Activated CD4-positive, alpha-beta T cell treated with anti-CD3 and anti-CD28 coated beads, Interleukin-2, amount 50 U/mL, for 4 hours (primary cell): ENCODE measurements around the gene MPG.

Source experiments
- DNase-seq, 2 experiments: peaks; one replicate each; pipeline ENCODE4 v3.0.0-alpha.2; 2020

MPG gene

DNA sequence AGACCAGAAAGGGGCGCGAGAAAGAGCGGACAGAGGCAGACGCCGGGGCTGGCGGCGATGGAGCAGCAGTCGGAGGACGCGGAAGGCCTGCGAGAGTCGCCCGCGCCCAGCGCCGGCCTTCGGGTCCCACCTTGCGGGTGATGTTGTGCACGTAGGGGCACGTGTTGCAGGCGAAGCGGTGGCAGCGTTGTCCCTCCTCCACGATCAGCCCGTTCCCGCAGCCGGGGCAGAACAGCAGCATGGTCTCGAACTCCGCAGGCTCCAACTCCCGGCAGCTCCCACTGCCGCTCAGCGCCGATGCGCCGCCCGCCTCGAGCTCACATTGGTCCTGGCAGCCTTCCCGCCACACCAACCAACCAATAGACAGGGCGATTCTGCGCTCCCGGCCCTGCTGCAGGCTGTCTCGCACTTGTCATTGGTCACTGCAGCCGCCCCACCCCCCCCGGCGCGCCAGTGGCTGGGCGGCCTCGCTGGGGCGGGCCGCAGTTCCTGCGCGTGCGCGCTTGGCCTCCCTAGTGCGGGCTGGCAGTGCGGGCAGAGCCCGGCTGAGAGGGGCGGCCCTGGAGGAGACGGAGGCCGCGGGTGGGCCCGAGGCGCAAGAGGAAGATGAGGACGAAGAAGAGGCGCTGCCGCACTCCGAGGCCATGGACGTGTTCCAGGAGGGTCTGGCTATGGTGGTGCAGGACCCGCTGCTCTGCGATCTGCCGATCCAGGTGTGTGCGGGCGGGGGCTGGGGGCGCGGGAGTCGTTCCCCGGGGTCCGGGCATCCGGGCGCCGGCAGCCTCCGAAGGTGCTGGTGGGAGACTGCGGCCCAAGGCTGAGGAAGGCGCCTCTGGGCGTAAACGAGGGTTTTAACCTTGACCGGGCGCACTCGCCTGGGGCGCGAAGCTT lies 24.4 kb upstream of the MPG start, which contains the start of the genes POLR3K and SNRNP25:
Gene POLR3K (minus strand): TSS at position 263 of the 891 bp plus-strand sequence. CDS start 22 bp downstream, at position 241.
Gene SNRNP25 (plus strand): TSS at position 483 of the 891 bp plus-strand sequence. CDS start 189 bp downstream, at position 672.
- peak; percentile 98 for DNase-seq

DNA sequence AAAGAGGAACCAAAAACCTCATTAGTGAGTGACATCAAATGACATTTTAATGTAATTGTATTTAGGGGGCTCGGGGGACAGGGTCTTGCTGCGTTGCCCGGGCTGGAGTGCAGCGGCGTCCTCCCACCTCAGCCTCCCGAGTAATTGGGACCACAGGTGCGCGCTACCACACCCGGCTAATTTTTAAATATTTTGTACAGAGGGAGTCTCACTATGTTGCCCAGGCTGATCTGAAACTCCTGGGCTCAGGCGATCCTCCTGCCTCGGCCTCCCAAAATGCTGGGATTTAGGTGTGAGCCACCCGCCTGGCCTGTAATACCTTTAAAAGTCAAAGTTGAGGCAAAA lies 23.8 kb upstream of the MPG start:
- no peak for DNase-seq

DNA sequence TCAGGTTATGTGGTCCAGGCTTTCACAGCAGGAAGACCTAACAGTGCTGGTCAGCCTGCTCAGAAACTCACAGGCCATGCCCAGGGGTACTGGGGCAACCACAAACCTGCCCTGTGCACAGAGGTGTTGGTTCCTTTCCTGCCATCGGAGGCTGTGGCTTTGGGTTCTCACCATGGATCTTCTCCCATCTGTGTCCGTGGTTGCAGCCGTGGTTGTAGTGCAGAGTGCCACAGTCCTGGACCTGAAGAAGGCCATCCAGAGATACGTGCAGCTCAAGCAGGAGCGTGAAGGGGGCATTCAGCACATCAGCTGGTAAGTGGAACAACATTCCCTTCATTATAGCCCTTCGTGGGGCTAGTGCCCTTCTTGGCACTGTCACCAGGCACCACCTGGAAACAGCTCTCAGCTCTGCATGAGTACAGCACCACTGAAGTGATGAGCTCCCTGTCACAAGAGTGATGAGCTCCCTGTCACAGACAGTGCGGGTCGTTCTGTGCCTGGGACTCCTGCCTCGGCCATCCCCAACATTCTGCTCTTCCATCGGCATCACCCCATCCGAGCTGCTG lies 22.4 kb upstream of the MPG start:
- DNase-seq, result no peak

DNA sequence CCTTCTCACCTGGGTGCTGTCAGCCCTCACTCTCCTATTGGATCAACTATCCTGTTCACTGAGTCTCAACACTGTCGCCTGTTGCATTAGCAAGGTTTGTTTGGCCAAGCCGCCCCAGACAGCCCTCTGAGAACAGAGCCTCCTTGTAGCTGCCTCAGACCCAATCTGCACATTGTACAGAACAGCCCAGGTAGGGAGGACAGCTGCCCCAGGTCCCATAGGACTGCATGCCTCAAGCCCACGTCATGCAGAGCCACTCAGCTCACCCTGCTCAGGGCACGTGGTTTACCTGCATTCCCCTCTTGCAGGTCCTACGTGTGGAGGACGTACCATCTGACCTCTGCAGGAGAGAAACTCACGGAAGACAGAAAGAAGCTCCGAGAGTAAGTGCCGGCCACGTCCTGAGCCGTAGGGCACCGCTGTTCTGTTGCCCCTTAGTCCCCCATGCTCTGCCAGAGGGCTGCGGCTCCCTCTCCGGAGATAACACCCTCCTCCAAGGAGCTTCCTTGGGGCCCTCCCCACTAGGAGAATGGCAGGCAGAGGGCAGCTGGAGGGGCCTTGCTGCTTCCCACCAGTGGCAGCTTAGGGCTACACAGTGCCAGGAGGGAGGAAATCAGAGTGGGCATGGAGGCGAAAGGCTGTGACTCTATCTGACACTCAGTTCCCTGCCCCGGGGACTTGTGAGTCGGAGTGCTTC lies 21.6 kb upstream of the MPG start:
- no peak for DNase-seq

DNA sequence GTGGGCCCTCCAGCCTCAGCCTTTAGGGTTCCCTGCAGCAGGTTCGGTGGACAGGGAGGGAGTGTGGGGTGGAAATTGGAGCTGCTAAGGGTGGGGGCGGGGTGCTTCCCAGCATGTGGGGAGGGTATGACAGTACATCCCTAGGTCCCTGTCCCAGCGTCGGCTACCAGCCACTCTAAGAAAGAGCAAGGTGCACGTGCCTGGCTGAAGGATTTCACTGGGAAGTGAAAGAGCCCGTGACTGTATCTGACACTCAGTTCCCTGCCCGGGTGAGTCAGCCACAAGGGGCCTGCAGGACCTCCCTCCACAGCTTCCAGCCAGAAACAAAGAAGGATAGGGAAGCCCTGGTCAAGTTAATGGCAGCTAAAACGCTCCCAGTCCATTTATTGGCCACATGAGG lies 20.3 kb upstream of the MPG start:
- no peak for DNase-seq

DNA sequence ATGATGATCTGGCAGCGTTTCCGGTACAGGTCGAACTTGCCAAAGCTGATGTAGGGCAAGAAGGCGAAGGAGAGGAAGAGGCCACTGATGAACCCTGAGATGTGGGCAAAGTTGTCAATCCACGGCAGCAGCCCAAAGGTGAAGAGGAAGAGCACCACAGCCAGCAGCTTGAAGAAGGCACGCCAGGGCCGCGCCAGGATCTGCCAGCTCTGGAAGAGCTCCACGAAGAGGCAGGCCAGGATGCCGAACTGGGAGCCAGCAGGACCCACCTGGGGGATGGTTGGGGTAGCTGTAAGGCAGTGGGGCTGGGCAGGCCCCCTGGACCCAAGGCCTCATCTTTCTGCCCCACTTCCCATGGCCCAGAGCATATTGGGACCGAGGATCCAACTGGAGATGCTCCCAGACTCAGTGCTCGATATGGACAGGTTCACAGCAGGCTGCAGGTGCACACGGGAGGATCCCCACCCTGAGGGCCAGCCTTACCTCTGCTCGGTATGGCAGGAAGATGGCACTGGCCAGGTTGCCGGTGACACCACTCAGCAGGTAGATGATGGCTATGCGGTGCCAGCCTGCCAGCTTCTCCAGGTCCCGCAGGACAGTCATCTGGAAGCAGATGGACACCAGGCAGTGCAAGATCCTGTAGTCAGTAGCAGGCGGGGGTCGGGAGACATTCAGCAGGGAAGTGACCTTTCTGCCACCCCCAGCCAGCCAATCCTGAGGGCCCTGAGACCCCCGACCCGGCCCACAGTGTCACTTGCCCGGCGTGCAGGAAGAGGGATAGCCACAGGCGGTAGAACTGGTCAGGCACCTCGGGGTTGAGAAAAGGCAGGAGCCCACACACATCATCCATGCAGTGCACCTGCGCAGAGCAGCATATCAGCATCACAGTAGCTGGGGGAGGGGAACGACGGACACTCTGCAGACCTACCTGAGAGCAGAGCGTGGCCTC lies 19.3 kb upstream of the MPG start:
- no peak for DNase-seq

DNA sequence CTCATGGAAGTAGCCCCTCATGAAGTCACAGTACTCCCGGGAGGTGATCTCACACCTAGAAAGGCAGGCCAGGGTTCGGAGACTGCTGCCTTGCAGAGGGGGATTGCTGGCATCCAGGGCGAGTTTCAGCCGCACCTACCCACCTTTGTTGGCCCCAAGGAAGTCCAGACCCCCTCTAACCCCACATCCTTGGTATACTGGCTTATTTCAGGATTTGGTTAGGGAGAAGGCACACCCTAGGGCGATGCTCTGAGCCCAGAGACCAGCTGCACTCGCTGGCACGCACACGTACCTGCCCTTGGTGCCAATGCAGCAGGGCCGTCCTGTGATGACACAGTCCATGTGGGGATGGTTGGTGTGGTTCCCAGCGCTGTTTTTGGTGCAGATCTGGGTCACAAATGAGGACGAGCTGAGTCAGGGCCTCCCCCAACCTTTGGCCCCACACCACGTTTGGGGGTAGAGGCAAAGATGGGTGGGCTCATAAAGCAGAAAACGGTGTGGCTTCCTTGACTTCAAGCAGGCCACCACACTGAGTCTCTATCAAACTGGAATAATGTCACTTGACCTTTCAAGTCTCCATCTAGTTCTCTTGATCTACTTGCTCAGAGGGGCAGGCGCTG lies 18.5 kb upstream of the MPG start:
- no peak for DNase-seq

DNA sequence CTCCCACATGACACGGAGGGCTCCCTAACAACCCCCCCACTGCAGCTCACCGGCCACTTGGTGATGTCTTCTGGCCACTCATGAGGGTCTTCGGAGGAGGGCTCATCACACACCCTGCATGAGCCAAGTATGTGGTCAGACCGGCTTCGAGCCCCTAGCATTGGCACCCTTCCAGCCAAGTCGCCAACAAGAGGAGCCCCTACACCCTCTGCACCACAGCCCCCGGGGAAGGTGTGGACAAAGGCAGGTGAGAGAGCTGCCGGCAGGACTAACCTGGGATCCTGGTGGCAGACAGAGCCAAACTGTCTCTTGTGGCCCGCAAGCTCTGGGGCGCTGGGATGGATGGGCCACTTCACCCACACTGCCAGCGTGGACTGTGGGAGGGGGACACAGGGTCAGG lies 17.9 kb upstream of the MPG start:
- DNase-seq, result no peak

DNA sequence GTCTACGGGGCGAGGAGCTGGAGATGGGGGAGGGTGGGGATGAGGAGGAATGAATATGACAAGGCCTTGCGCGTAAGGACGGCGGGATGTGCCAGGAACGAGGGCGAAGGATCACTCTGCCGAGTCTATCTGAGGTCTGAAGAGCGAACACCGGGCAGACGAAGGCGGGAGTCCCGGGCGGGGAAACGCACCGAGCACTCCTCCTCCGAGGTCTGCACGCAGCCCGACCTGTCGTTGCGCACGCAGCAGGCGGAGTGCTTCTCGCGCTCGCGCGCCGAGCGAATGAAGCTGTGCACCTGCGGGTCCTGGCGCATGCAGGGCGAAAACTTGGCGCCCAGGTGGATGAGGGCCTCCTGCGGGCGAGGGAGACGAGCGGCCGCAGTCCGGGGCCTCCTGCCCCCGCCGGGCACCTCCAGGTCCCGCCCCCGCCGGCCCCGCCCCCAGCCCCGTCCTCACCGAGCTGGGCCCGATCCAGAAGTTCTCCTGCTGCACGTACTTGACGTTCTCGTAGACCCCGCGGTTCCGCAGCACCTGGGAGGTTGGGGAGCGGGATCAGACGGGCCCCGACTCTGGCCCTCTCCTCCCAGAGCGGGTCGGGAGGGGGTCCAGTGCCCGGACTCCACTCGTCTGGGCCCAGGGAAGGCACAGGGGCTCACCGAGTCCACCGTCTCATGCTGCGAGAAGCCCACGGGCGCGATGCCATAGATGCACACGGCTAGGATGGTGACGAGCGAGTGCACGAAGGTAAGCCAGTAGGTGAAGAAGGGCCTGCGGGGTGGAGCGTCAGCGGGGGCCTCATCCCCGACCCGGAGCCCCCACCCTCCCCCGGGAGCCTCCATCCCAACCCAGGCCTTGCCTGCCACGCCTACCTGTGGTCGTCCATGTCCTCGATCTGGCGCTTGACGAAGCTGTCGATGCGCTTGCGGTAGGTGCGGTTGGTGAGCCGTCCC lies 16.8 kb upstream of the MPG start:
- DNase-seq, result no peak

DNA sequence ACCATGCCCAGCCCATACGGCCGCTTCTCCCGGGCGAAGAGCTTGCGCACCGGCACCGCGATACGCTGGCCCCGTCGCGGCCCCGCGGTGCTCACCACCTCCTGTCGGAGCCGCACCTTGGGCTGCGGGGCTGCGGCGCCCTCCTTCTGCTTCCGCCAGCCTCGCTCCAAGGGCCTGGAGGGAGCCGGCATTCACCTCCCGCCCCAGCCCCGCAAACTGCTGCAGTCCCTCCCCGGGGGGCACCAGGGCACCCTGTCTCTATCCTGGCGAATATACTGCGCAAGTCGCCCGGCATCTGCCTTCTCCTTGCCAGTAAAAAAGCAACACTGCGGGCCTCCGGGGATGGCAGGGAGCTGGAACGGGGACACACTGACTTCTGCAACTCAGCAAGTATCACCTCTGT lies 16.1 kb upstream of the MPG start:
- no peak for DNase-seq

DNA sequence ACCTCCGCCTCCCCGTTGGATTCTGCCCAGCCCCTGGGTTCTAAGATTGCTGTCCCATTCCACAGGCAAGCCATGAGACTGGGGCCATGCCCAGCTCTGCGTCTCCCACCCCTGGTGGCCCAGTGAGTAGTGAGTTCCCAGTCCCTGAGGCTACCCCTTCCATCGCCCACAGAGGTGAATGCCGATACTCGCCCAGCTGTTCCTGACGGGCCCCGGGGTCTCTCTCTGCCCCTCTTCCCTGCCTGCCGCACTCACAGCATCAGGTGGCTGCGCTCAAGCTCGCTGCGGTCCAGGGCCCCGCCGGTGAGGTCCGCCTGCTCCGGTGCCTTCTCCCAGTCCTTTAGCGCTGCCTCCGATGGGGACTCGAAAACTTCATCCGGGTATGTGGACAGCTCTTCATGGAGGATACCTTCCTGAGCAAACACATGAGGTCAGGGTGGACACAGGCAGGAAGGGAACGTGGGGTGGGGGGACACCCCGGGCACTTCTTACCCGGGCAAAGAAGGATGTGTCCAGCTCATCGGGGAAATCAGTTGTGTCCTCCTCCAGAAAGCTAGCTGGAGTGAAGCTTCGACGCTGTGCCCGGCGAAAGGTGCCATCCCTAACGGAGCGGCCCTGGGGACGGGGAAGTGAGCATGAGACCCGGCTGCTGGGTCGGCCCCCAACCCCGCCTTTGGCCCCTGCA lies 15.6 kb upstream of the MPG start:
- no peak for DNase-seq

DNA sequence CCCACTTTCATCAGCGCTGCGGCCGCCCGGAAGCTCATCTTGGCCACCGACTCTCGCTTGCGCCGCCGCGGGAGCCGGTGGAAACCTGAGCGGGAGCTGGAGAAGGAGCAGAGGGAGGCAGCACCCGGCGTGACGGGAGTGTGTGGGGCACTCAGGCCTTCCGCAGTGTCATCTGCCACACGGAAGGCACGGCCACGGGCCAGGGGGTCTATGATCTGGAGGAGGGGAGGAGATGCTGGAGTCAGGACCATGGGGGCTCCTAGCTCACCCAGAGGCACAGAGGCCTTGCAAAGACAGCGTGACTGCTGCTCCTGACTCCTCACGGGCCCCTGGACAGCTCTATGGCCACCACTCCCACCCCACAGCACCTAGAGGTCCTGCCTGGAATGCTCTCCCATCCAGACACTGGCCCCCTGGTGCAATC lies 15.0 kb upstream of the MPG start:
- no peak for DNase-seq

DNA sequence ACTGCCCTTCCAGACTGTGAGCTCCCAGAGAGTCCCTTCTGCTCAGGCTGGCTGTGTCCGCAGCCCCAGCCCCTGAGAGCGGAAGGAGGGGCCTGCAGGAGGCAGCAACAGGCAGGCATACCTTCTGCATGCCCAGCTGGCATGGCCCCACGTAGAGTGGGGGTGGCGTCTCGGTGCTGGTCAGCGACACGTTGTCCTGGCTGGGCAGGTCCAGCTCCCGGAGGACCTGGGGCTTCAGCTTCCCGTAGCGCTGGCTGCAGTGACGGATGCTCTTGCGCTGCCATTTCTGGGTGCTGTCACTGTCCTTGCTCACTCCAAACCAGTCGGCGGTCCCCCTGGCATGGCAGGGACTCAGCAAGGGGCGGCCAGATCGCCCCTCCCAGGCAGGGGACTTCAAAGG lies 14.6 kb upstream of the MPG start:
- no peak for DNase-seq

DNA sequence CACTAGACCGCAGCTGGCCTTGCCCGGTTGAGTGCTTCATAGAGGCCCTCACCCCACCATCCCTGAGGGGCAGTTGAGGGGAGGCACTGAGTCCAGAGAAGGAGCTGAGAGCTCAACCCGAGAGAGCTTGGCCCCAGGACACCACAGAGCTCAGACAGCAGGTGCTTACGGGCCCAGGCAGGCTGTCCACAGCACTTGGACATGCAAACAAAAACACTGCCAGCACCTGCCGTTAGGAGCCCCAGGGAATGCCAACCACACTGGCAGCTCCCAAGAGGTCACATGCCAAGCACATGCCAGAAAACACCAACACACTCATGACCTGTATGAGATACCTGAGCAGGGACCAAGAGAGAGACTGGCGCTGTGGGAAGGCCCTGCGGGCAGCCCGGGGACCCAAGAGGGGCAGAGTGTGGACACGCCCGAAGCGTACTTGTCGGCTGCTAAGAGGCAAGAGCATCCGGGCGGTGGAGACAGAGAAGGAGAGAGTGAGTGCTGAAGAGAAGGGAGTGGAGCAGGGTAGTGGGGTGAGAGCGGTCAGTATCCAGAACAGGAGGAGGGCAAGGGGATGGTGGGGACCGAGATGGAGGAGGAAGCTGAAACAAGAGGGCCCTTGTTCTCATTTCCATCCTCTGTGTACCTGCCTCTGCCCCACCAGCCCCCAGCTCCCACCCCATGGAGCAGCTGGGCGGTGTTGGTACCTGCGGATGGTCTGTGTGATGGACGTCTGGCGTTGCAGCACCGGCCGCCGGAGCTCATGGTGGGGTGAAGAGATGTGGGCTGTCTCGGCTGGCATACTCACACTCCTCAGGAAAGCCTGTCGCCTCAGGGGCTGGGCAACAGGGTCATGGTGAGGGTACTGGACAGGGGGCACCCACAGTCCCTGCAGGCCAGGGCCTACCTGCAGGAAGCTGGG lies 13.8 kb upstream of the MPG start:
- no peak for DNase-seq

DNA sequence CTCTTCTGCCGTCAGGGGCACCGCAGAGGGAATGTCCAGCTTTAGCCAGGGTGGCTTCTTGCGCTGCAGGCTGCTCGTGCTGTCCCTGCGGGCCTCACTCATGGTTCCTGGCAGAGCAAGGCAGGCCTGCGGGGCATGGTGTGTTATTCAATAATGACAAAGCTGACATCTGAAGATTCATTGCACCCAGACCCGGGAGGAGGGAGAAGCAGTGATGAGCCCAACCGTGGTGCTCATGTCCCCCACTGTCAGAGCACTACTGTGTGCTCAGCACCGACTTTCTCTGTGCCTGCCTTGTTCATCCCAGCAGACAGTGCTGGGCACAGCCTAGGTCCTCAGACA lies 13.1 kb upstream of the MPG start:
- no peak for DNase-seq

DNA sequence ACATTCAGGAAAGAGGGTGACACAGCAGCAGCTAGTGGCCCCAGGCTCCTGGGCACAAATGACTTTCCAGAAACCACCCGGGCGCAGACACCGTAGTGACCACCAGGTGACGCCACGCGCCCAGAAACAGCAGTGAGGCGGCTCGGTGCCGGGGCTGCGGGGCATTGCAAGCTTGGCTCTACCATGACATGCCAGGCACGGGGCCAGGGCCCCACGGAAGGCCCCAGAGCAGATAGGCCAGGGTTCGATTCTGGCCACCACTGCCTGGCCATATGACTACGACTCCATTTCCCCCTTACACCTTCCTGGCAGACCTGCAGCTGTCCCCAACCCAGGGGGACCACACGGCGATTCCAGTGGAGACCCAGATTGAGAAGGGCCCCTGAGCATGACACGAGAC lies 12.3 kb upstream of the MPG start:
- DNase-seq, result peak; percentile 79 to 82

DNA sequence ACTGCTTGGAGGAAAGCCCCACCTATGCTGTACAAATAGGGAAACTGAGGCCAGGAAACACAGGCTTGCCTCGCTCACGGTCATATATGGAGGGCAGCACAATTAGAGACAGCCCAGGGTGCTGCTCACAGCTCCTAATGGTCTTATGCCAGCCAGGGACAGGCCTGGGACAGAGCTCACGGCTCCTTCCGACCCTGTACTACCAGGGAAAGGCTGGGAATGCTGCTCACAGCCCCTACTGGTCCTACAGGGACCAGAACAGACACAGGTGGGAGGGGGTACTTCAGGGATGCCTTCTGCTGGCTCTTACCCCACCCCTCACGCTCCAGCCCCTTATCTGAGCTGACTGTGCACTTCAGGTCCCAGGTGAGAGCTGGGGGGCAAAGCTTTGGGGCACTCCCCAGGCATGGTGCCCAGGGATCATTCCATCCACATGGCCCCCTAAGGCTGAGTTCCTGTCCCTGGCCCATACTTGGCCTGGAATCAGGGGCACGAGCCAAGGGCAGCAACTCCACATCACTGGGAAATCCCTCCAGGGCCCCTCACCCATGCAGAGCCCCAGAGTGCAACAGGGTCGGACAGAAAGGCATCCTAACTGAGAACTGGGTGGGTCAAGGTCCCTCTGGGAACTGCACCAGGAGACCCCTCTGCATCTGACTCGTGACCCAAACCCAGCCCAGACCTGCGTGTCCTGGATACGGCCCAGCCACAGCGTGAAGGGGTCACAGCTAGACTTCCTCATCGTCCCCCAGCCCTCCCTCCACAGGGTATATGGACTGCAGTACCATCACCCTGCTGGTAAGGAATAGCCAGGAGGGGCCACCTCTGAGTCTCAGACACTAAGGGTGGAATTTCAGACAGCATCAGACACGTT lies 11.5 kb upstream of the MPG start:
- no peak for DNase-seq

DNA sequence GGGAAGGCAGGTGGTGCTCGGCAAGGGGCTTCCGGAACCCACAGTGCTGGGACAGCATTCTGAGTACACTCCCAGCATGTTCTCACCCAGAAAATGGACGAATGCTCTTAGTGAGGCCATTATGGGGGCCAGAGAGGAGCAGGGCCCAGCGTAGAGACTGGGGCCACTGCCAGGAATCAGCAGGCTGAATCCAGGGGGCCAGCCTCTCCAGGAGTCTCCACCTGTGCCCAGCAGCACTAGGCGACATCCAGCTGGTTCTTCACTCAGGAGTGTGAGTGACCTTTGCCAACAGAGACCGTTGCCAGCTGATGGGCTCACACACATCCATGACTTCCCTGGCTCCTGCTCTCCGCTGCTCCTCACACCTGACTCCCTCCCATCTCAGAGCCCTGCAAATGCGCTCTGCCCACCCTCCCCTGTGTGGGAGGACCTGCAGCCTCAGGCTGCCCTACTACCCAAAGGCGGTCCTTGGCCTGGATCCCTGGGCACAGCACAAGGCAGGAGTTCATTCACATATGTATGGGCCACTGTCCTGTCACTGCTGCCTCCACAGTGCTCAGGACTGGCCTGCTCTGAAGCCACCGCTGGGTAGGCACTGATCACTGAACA lies 10.7 kb upstream of the MPG start:
- no peak for DNase-seq
